GM21526 (cell line): ENCODE measurements around the gene ABCF1.
"Not testable (repeated sequence)": the region's sequence is repeated elsewhere in the genome, so short reads cannot be mapped to it uniquely, and the experiment has no call there.

Experiments
- ATAC-seq: cut with Tn5 transposase; IDR thresholded peaks from one replicate; pipeline ENCODE4 v1.9.1; 2021; ENCODE audit warnings: moderate library complexity; ENCODE audit not compliant: unreplicated experiment, low FRiP score

The ABCF1 gene

GRCh38 chr6:30571075-30571761 lies at the start of gene ABCF1:
Gene ABCF1, plus strand, starts transcription at chr6:30571442. Its CDS starts 46 bp downstream, at chr6:30571488.
- ATAC-seq = peak; percentile 85

GRCh38 chr6:30521952-30522351 lies 49.3 kb upstream of the ABCF1 start:
- ATAC-seq = not testable (repeated sequence)

- not testable (repeated sequence) for ATAC-seq
These were observed 44.8 kb upstream of the ABCF1 start for GRCh38 chr6:30526444-30526843.

- not testable (repeated sequence) for ATAC-seq
These were observed 41.8 kb upstream of the ABCF1 start for GRCh38 chr6:30529349-30529875.

GRCh38 chr6:30530014-30530413 lies 41.2 kb upstream of the ABCF1 start:
- ATAC-seq = no peak

GRCh38 chr6:30533460-30534294 lies 37.6 kb upstream of the ABCF1 start:
- ATAC-seq = no peak

- ATAC-seq = no peak
These were observed 33.3 kb upstream of the ABCF1 start for GRCh38 chr6:30537931-30538330.

- ATAC-seq = no peak
These were observed 29.5 kb upstream of the ABCF1 start for GRCh38 chr6:30541515-30542403.

GRCh38 chr6:30542404-30542725 lies 28.9 kb upstream of the ABCF1 start:
- ATAC-seq = no peak

- no peak for ATAC-seq
These were observed 28.3 kb upstream of the ABCF1 start for GRCh38 chr6:30542915-30543314.

- ATAC-seq = no peak
These were observed 27.4 kb upstream of the ABCF1 start for GRCh38 chr6:30543821-30544220.

- ATAC-seq = no peak
These were observed 26.5 kb upstream of the ABCF1 start for GRCh38 chr6:30544666-30545272.

GRCh38 chr6:30547454-30547853 lies 23.8 kb upstream of the ABCF1 start:
- no peak for ATAC-seq

GRCh38 chr6:30548375-30548774 lies 22.9 kb upstream of the ABCF1 start:
- ATAC-seq = no peak

GRCh38 chr6:30554404-30554803 lies 16.8 kb upstream of the ABCF1 start:
- no peak for ATAC-seq

GRCh38 chr6:30554962-30555815 lies 16.1 kb upstream of the ABCF1 start:
- ATAC-seq = no peak

- peak; percentile 1 for ATAC-seq
These were observed 15.5 kb upstream of the ABCF1 start for GRCh38 chr6:30555816-30556065.

- peak; percentile 76 for ATAC-seq
These were observed 15.0 kb upstream of the ABCF1 start, which contains the start of gene GNL1 for GRCh38 chr6:30556066-30556905. Gene GNL1, minus strand, starts transcription at chr6:30556489. Its CDS starts 286 bp downstream, at chr6:30556203.
